Suprapubic skin (tissue), 4 donors: ENCODE measurements around the gene ADK. TPM values are rescaled to one million over a fixed set of nuclear protein-coding genes. Genes with fewer than 3 reads are reported as not detected.

Source experiments
- DNase-seq, 2 donors: peaks; one replicate each; pipeline ENCODE4 v3.0.0-alpha.2; 2019; ENCODE audit warnings: low spot score in 2 of 2
- H3K27ac ChIP-seq: fragments of 200-600 bp; sonication (generic); one replicate; pipeline ENCODE4 v1.5.1; 2019
- H3K27me3 ChIP-seq: fragments of 200-600 bp; sonication (generic); one replicate; pipeline ENCODE4 v1.5.1; 2019
- H3K36me3 ChIP-seq: fragments of 200-600 bp; sonication (generic); one replicate; pipeline ENCODE4 v1.5.1; 2019
- H3K4me1 ChIP-seq: fragments of 200-600 bp; sonication (generic); one replicate; pipeline ENCODE4 v1.5.1; 2019
- H3K4me3 ChIP-seq: fragments of 200-600 bp; sonication (generic); one replicate; pipeline ENCODE4 v1.5.1; 2019; ENCODE audit warnings: mild to moderate bottlenecking
- H3K9me3 ChIP-seq: fragments of 200-600 bp; sonication (generic); one replicate; pipeline ENCODE4 v1.5.1; 2019
- CTCF ChIP-seq, 2 donors: fragments of 200-600 bp in 1 of 2; fragments of 450-650 bp in 1 of 2; sonication (generic) in 1 of 2; IDR thresholded peaks; one replicate each; pipeline ENCODE4 v1.5.1; 2016 to 2019; ENCODE audit warnings: antibody characterized with exemption in 2 of 2, mild to moderate bottlenecking in 1 of 2, moderate library complexity in 1 of 2
- EP300 ChIP-seq: sonication (generic); formaldehyde crosslinking; IDR thresholded peaks from one replicate; pipeline ENCODE4 v1.6.1; 2017; ENCODE audit warnings: antibody characterized with exemption
- POLR2A ChIP-seq, 2 donors: fragments of 450-650 bp; IDR thresholded peaks; one replicate each; pipeline ENCODE4 v1.6.1; 2017; ENCODE audit warnings: antibody characterized with exemption in 2 of 2, mild to moderate bottlenecking in 2 of 2, moderate library complexity in 2 of 2
- POLR2AphosphoS5 ChIP-seq, 3 donors: sonication (generic); formaldehyde crosslinking; IDR thresholded peaks; one replicate each; pipeline ENCODE4 v1.6.1; 2017; ENCODE audit warnings: antibody characterized with exemption in 3 of 3
- WGBS: methylation state at CpG from one replicate; pipeline ENCODE4 v1.1.5; 2018; 5-methylcytosine and 5-hydroxymethylcytosine counted together
- total RNA-seq, 4 donors: library from RNA; depleted of rRNA; stranded (reverse); fragments of >200 nt; gene quantifications; one replicate each; pipeline ENCODE4 v1.1.0, GENCODE V29; 2016

Gene ADK
- total RNA-seq, 4 donors from 2014 or later, result 33.0 to 57.3 (median 48.0) TPM

- no peak for DNase-seq
- Histone ChIP-seq H3K27ac (no peak overlapping the region), H3K4me3 (no peak overlapping the region), H3K27me3 (no peaks in the 10 kb centered on the region), H3K9me3 (no peaks in the 10 kb centered on the region), H3K36me3 (no peaks in the 10 kb centered on the region), H3K4me1 (peaks cover 13% of the 10 kb centered on the region)
- 91% methylated on average over 2 of the region's 2 CpGs for WGBS
- TF ChIP-seq CTCF (IDR thresholded peaks at IDR 0.05) (no peak), EP300 (no peak), POLR2A (IDR thresholded peaks at IDR 0.05) (no peak), POLR2AphosphoS5 (IDR thresholded peaks at IDR 0.05) (no peak)
These were observed 159.7 kb downstream of the ADK start for GRCh38 chr10:74310652-74311257.

- Histone ChIP-seq H3K4me3 (peak overlapping the region; percentile 15), H3K36me3 (peaks cover 5% of the 10 kb centered on the region), H3K27ac (no peak overlapping the region), H3K4me1 (peaks cover 4% of the 10 kb centered on the region), H3K9me3 (no peaks in the 10 kb centered on the region), H3K27me3 (no peaks in the 10 kb centered on the region)
- no peak for DNase-seq
- TF ChIP-seq CTCF (IDR thresholded peaks at IDR 0.05) (no peak), POLR2A (IDR thresholded peaks at IDR 0.05) (no peak), POLR2AphosphoS5 (IDR thresholded peaks at IDR 0.05) (no peak), EP300 (no peak)
- WGBS, result 17% methylated on average over 1 of the region's 1 CpG
These were observed 163.1 kb downstream of the ADK start for GRCh38 chr10:74314166-74314565.

GRCh38 chr10:74320026-74320425 lies 169.0 kb downstream of the ADK start:
- peaks cover 9% of the 10 kb centered on the region for H3K36me3 ChIP-seq
- TF ChIP-seq CTCF (IDR thresholded peaks at IDR 0.05) (no peak), POLR2AphosphoS5 (IDR thresholded peaks at IDR 0.05) (no peak), EP300 (no peak), POLR2A (IDR thresholded peaks at IDR 0.05) (no peak)
- H3K27me3 ChIP-seq, result no peaks in the 10 kb centered on the region
- no peak overlapping the region for H3K4me3 ChIP-seq
- H3K9me3 ChIP-seq, result no peaks in the 10 kb centered on the region
- no peak overlapping the region for H3K27ac ChIP-seq
- no peaks in the 10 kb centered on the region for H3K4me1 ChIP-seq
- WGBS, result 96% methylated on average over 1 of the region's 1 CpG
- DNase-seq, result no peak

GRCh38 chr10:74320717-74321116 lies 169.7 kb downstream of the ADK start:
- no peak for TF ChIP-seq CTCF (IDR thresholded peaks at IDR 0.05)
- no peak for TF ChIP-seq POLR2A (IDR thresholded peaks at IDR 0.05)
- no peak for TF ChIP-seq POLR2AphosphoS5 (IDR thresholded peaks at IDR 0.05)
- TF ChIP-seq EP300, result no peak
- H3K9me3 ChIP-seq, result no peaks in the 10 kb centered on the region
- peaks cover 9% of the 10 kb centered on the region for H3K36me3 ChIP-seq
- WGBS, result 96% methylated on average over 4 of the region's 4 CpGs
- H3K4me1 ChIP-seq, result no peaks in the 10 kb centered on the region
- no peak for DNase-seq
- no peaks in the 10 kb centered on the region for H3K27me3 ChIP-seq
- no peak overlapping the region for H3K27ac ChIP-seq
- no peak overlapping the region for H3K4me3 ChIP-seq

GRCh38 chr10:74322141-74322540 lies 171.1 kb downstream of the ADK start:
- TF ChIP-seq POLR2A (IDR thresholded peaks at IDR 0.05) (no peak), POLR2AphosphoS5 (IDR thresholded peaks at IDR 0.05) (no peak), EP300 (no peak), CTCF (IDR thresholded peaks at IDR 0.05) (no peak)
- Histone ChIP-seq H3K9me3 (no peaks in the 10 kb centered on the region), H3K27me3 (no peaks in the 10 kb centered on the region)

More at GRCh38 chr10:74322141-74322540, 171.1 kb downstream of the ADK start:
- Histone ChIP-seq H3K4me1 (no peaks in the 10 kb centered on the region), H3K27ac (no peak overlapping the region), H3K4me3 (no peak overlapping the region), H3K36me3 (peaks cover 4% of the 10 kb centered on the region)
- 67% methylated on average over 4 of the region's 4 CpGs for WGBS
- no peak for DNase-seq
